ENCODE results near the gene CD300E.

Gene CD300E

GRCh38 chr17:74561586-74561985, 62.0 kb downstream of the CD300E start:
- no peak for DNase-seq

Measured in CD4-positive, alpha-beta T cell treated with Interferon alpha-2 for 1 hour (primary cell).